ENCODE measurements around the gene HSD17B7.

HSD17B7 gene

DNA sequence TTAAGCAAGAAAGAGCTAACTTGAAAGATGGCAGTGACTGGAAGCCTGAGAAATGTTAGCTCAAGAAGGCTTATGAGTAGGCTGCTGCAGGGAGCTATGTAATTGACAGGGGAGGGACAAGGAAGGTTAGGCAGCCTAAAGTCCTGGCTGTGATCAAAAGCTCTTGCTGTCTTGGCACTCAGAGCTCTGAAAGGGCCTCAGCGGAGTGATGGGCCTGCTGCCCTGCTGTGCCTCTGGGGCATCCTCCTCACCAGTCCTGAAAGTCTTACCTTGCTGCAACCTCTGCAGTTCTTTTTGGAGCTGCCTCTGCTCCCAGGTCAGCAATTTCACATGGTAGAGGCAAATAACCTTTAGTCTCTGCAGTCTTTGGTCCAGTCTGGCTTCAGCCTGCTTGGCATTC lies 68.7 kb downstream of the HSD17B7 start:
- DNase-seq = no peak

GRCh38 chr1:162861101-162861500 lies 70.6 kb downstream of the HSD17B7 start, which contains the start of gene CCDC190:
Gene CCDC190, minus strand, starts transcription at chr1:162861175. Its CDS starts 1,529 bp downstream, at chr1:162859646.
- DNase-seq = no peak

- no peak for DNase-seq
These were observed 71.1 kb downstream of the HSD17B7 start for GRCh38 chr1:162861625-162862024.

Measured in CD4-positive, alpha-beta T cell treated with Interleukin-4 for 1 hour (primary cell).